NCI-H146 (cell line): ENCODE data around the gene SULT1A2.
"Not testable (repeated sequence)": the region's sequence is repeated elsewhere in the genome, so short reads cannot be mapped to it uniquely, and the experiment has no call there.

Experiments
- DNase-seq: peaks from one replicate; lab custom pipeline; 2025; lab: John Stamatoyannopoulos, UW

The SULT1A2 gene

DNA sequence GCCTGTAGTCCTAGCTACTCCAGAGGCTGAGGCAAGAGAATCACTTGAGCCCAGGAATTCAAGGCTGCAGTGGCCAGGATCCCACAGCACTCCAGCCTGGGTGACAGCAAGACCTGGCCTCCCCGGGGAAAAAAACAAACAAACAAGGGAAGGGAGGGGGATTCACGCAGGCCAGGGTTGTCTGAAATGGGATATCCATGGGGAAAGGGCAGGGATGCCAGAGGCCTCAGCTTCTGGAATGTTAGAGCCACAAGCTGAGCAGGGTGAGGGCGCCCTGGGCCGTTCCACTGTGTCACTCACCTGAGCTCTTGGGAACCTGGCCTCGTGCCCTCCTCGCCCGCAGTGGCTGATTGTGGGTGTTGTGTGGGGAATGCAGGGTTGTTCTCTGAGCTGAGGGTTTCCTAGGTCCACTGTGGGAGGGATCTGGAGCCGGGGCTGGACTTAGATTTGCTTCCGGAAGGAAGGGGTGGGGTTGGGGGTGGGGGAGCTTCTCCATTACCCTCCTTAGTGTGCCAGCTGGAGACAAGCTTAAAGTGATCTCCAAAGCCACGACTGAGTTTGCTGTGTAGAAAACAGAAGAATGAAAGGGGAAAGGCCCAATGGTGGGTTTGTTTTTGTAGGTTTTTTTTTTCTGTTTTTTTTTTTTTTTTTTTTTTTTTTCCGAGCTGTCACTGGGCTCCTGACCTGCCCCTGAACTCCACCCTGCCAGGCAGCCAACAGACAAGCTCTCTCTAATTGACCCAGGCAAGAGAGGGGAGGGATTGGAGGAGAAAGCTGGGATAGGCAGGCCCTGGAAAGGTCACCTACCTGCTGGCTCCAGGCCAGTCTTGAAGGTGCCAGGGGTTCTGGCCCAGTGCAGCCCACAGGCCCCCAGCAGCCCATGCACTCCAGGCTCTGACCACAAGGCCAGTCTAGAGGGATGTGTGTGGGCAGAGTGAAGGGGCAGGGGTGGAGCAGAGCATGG lies 13.1 kb upstream of the SULT1A2 start, which contains the start of gene SULT1A1:
Gene SULT1A1 (minus strand): TSS at position 414 of the 964 bp plus-strand sequence. CDS start 1,189 bp downstream, outside the sequence.
- DNase-seq, result no peak

GRCh38 chr16:28608867-28609596 lies 12.2 kb upstream of the SULT1A2 start:
- DNase-seq, result not testable (repeated sequence)

GRCh38 chr16:28608496-28608808 lies 11.6 kb upstream of the SULT1A2 start:
- DNase-seq, result not testable (repeated sequence)

DNA sequence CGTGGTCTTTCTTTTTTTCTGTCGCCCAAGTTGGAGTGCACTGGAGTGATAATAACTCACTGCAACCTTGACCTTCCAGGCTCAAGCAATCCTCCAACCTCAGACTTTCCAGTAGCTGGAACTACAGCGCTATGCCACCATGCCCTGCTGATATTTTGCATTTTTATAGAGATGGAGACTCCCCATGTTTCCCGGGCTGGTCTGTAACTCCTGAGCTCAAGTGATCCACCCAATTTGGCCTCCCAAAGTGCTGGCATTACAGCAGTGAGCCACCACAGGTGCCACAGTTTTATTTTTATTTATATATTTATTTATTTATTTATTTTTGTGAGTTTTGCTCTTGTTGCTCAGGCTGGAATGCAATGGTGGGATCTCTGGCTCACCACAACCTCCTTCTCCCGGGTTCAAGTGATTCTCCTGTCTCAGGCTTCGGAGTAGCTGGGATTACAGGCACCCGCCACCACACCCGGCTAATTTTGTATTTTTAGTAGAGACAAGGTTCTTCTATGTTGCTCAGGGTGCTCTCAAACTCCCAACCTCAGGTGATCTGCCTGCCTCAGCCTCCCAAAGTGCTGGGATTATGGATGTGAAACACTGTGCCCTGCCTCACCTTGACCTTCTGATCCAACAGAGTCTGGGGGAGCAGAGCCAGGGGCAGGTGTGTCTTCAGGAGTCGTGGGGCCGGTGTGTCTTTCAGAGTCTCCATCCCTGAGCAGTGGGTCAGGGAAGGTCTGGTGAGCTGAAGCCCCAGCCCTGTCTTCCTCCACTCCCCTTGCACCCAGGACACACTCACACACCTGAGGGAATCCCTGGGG lies 11.0 kb upstream of the SULT1A2 start:
- DNase-seq, result not testable (repeated sequence)

GRCh38 chr16:28607116-28607623 lies 10.3 kb upstream of the SULT1A2 start:
- DNase-seq, result no peak

DNA sequence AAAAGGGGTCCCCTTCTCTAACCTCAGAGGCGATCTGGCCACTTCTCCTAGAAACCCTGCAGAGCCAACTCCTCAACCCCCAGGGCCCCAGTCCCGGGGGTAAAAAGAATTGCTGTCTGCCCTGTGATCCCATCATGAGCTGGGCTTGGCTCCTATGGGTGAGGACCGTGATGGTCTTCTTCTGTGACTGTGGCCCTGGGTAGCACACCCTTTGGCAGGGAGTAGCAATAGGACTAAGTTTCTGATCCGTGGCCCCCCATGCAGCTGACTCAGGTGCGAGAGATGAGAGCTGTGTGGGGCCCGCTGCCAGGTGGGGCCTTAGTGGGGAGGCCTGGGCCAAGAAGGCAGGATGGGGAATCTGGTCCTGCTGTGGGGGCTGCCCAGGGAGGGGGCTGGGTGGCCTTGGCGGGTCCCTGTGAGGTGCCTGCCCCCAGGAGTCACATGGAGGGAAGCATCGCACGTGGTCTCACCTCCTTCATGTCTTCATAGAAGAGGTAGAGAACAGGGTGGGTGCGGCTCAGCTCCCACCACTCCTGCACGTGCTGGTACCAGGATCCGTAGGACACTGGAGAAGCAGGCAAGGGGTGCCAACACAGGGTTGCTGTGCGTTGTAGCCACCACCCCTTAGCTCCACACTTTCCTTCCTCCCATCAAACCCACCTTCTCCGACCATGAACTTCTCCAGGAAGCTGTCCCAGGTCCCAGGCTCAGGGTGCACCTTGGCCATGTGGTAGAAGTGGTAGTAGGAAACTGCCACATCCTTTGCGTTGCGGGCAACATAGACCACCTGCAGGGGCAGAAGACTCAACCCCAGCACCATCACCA lies 9.7 kb upstream of the SULT1A2 start:
- no peak for DNase-seq

GRCh38 chr16:28604186-28604565 lies 7.3 kb upstream of the SULT1A2 start:
- no peak for DNase-seq

GRCh38 chr16:28603381-28604185 lies 6.7 kb upstream of the SULT1A2 start:
- DNase-seq, result no peak

GRCh38 chr16:28602529-28602928 lies 5.7 kb upstream of the SULT1A2 start:
- peak; percentile 41 for DNase-seq

DNA sequence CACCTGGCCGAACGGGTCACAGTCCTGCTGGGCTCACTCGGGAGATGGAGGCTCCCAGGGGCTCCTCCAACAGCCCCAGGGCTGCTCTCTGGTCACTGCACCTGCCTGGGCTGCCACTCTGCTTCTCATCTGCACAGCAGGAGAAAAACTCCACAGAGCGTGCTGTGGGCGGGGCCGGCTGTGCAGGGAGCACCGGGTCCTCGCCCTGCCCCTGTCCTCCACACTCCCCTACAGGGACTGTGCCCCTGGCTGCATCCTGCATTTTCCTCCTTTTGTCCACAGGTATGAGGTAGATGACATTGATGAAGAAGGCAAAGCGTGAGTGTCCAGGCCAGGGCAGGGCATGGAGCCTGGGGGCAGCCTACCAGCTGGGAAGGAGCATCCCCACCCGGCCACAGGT lies 5.2 kb upstream of the SULT1A2 start:
- DNase-seq, result not testable (repeated sequence)

GRCh38 chr16:28601589-28601988 lies 4.7 kb upstream of the SULT1A2 start:
- peak; percentile 78 for DNase-seq

DNA sequence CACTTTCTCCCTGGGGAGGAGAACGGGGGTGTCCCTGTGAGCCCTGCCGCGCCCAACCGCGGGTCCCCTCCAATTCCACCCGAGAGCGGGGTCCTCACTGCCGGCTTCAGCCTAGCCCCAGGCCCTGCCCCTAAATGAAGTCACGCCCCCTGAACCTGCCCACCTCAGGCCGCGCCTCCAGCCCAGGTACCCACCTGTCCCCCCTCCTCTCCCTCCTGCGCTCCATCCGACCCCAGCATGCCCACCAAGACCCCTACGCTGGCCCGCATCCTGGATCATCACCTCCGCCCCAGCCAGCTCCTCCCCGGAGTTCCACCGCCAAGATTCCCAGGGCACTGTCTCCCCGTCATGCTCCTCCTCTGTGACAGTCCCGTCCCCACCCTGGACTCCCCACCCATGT lies 4.1 kb upstream of the SULT1A2 start:
- DNase-seq, result not testable (repeated sequence)

GRCh38 chr16:28599377-28600285 lies 2.8 kb upstream of the SULT1A2 start:
- DNase-seq, result not testable (repeated sequence)

- DNase-seq, result peak; percentile 83
Measured at GRCh38 chr16:28597692-28598261, 927 bp upstream of the SULT1A2 start.

GRCh38 chr16:28596115-28596630 lies 677 bp downstream of the SULT1A2 start:
- no peak for DNase-seq

DNA sequence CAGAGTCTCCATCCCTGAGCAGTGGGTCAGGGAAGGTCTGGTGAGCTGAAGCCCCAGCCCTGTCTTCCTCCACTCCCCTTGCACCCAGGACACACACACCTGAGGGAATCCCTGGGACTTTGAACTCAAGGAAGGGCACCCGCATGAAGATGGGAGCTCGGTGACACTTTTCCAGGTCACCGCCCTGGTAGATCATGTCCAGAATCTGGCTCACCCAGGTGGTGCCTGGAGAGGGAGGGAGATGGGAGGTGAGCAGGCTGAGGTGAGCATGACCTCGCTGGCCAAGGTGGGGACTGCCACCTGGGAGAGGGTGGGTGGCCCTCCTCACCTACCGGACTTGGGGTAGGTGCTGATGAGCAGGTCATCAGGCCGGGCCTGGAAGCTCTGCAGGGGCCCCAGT lies 1.4 kb downstream of the SULT1A2 start:
- DNase-seq, result not testable (repeated sequence)

DNA sequence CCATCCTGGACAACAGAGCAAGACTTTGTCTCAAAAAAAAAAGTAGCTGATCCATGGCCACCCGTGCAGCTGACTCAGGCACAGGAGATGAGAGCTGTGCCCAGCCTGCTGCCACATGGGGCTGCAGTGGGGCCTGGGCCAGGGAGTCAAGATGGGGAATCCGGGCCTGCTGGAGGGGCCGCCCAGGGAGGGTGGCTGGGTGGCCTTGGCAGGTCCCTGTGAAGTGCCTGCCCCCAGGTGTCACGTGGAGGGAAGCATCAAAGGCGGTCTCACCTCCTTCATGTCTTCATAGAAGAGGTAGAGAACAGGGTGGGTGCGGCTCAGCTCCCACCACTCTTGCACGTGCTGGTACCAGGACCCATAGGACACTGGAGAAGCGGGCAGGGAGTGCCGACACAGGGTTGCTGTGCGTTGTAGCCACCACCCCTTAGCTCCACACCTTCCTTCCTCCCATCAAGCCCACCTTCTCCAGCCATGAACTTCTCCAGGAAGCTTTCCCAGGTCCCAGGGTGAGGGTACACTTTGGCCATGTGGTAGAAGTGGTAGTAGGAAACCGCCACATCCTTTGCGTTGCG lies 3.8 kb downstream of the SULT1A2 start:
- DNase-seq, result no peak

DNA sequence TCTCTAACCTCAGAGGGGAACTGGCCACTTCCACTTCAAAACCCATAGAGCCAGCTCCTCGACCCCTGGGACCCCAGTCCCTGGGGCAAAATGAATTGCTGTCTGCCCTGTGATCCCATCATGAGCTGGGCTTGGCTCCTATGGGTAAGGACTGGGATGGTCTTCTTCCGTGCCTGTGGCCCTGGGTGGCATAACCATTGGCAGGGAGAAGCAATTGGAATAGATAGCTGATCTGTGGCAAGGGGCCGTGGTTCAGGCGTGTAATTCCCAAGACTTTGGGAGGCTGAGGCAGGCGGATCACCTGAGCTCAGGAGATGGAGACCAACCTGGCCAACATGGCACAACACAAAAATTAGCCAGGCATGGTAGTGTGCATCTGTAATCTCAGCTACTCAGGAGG lies 4.3 kb downstream of the SULT1A2 start:
- no peak for DNase-seq
